Hindlimb muscle (tissue), 1 donor: Measurements from ENCODE around the gene EPHB1. TPM values are rescaled to one million over a fixed set of nuclear protein-coding genes. Genes with fewer than 3 reads are reported as not detected.
"Not testable (repeated sequence)": the region's sequence is repeated elsewhere in the genome, so short reads cannot be mapped to it uniquely, and the experiment has no call there.

Experiments
- DNase-seq: peaks from one replicate; pipeline ENCODE4 v3.0.0-alpha.2; 2013
- polyA plus RNA-seq: library from polyadenylated mRNA; unstranded; fragments of 120-200 nt; gene quantifications from one replicate; pipeline ENCODE4 v1.2.1, GENCODE V29; 2013; ENCODE audit not compliant: insufficient read length

EPHB1 gene
- polyA plus RNA-seq, 1 donor = 61.0 TPM

DNA sequence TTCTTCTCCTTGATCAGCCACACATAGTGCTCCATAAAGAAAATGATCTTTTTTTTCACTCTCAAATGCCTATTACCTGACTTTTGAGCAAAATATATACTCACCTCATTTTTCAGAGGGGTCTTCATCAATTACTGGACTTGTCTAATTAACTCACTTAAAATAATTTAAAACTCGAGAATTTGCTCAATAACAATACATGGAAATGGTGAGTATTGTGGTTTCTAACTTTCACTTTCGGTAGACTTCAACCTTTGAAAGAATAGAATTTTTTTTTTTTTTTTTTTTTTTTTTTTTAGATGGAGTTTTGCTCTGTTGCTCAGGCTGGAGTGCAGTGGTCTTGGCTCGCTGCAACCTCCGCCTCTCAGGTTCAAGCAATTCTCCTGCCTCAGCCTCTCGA is 17.7 kb upstream of the EPHB1 start:
- no peak for DNase-seq

DNA sequence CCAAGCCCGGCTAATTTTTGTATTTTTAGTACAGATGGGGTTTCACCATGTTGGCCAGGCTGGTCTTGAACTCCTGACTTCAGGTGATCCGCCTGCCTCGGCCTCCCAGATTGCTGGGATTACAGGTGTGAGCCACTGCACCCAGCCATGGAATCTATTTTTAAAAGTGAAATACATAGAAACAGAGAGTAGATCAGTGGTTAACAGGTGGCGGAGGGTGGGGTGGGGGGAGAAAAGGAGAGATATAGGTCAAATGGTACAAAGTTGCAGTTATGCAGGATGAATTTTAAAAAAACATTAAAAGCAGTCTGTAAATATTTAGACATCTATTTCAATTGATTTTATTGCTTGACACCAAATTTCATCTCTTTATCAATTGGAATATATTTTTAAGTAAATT is 6.8 kb upstream of the EPHB1 start:
- DNase-seq = not testable (repeated sequence)

DNA sequence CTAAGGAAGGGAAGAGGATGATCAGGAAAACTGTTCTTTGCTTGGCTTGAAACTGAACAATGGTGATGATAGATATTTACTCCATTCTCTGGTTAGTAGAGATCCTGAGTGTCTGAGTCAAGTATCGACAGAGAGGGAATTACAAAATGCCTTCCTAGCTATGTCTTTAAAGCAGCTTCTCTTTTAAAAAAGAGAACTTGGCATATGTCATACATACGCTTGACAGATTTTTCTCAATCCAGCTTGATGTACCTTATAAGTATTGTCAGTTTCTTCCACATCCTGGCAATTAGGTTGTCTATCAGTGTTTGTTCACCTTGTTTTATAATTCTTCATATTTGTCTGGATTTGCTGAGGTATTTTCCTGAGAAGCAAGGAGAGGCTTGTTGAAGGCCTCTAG is 5.0 kb upstream of the EPHB1 start:
- no peak for DNase-seq

DNA sequence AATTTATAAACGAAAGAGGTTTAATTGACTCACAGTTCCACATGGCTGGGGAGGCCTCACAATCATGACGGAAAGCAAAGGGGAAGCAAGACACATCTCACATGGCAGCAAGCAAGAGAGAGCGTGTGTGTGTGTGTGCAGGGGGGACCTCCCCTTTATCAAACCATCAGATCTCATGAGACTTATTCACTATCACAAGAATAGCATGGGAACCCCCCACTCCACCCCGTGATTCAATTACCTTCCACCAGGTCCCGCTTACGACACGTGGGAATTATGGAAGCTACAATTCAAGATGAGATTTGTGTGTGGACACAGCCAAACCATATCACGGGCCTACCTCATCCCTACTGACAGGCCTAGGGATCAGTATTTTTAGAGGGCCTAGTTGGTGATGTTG is 3.1 kb upstream of the EPHB1 start:
- DNase-seq = no peak

DNA sequence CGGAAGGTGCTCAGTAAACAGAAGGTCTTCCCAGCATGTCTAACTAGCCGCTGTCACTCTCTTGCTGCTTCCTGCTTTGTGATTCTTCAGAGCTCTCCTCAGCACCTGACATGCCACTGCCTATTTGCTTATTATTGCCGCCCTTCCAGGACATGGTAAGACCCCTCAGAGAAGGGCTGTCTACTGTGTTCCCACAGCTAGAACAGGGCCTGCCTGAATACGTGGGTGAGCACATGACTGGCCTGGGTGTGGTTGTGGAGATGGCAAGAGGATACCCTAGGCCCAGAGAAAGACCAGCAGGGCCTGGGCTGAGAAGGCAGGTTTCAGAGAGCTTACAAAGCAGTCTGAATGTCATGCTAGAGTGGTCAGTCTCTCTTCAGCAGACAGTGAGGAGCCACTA is 2.4 kb upstream of the EPHB1 start:
- no peak for DNase-seq

DNA sequence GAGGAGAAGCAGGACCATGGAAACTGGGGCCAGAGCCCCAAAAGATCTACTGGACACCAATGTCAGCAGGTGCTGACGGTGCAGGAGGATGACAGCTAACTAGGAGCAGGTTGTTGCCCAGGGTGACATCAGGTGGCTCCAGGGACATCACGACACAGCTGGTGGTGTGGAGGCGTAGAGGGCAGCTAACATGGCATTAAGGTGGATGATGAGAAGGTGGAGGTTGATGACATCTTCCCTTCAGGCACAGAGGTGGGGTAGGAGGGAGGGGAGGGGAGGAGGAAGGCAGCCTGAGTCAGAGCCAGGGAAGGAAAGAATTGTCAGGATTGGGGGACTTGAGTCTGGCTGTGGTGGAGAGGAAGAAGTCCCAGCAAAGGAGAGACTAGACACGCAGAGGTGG is 1.5 kb upstream of the EPHB1 start:
- DNase-seq = no peak

DNA sequence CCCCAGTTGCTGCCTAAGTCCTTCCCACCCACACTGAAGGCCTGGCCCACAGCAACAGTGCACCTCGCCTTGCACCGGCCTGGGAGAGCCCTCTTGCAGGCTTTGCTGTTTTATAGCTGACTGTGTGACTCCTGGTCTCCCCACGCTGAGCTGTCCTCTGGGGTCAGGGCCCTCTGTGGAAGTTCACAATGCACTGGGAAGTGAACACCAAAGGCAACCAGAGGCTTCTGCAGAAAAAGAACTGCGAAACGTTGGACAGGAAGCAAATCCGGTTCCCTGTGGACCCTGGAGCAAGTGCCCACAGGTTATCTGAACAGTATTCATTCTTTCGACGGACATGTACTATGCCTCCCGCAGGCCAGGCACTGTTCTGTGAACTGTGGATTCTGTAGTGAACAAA is 737 bp upstream of the EPHB1 start:
- no peak for DNase-seq

DNA sequence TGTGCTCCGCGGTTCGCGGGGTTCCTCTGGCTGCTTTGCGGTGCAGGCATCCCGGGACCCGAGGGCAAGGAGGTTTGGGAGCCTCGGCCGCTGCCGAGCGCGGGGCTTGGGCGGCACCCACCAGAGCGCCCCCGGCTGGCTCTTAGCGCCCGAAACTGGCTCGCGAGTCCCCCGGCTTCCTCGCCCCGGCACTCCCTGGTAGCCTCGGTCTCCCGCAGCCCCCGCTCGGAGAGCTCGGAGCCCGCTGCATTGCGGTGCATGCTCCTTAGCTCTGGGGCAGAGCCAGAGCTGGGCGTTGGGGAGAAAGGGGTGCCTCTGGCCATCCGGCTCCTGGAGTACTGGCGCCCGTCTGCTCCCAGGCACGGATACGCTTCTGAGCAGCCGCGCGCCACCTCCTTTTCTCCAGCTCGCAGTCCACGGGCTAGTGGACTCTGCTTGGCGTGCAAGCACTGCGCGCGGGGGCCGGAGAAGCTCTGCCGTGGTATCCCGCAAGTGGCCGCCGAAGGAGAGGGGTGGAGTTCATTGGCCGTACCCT is 753 bp downstream of the EPHB1 start:
- DNase-seq = peak; percentile 11

DNA sequence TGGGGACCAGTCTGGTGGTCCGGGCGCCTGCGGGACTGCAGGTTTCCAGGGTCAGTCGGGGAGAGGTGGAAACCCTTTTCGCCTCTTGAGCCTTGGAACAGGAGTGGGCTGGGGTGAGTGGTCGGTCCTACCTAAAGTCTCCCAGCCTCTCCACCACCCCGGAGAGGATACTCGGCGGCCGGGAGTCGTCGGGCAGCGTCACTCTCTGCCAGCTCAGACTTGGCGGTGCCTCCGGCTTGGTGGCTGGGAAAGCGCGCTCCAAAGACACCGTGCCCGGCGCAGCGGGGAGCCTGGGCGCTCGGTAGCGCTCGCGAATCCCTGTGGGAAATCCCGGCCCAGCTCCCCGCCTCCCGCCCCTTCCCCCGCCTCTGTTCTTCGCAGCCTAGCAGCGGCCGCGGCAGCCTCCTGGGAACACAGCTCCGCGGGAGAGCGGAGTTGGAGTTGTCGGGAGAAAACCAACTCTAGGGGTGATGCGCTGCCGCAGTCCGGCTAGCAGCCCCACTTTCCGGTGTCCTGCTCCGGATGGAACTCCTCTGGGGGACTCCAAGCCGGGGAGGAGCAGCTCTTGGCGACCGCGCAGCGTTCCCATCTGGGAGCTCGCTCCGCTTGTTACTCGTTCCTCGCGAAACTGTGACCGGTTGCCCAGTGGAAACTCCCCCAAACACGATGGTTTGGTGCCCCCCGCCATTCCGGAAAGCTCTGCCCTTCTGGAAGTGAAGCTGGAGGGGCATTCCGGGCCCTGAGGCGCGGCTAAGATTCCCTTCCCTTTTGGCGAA is 1.4 kb downstream of the EPHB1 start:
- peak; percentile 12 for DNase-seq

DNA sequence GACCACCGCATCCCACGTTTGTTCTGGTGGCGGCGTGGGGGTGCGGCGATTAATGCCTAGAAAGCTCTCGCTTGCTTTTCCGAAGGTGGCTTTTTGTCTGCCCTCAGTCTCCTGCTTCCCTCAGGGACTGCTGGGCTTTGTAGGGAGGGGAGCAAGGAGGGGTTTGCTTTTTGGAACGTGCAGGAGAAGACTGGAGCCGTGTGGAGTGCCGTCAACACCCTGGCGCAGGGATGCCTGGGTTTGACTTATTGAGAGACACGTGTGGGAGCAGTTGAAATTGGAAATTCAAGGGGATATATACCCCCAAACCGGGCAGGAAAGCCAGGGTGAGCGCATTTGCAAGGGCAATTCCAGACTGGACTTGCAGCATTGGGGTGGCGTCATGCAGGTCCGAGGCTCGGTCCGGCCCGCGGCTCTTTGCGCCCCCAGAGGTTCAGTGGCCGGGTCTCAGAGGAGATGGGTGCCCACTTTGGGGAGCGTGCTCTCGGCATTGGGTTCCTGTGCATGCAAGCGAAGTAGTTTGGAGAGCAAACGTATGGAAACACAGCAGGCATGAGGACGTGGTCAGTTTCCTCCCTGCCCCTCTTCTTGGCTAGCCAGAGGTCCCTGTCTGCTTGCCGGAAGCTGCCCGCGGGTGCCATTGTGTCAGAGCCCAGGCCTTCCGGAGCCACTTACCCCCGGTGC is 2.1 kb downstream of the EPHB1 start:
- DNase-seq = no peak

DNA sequence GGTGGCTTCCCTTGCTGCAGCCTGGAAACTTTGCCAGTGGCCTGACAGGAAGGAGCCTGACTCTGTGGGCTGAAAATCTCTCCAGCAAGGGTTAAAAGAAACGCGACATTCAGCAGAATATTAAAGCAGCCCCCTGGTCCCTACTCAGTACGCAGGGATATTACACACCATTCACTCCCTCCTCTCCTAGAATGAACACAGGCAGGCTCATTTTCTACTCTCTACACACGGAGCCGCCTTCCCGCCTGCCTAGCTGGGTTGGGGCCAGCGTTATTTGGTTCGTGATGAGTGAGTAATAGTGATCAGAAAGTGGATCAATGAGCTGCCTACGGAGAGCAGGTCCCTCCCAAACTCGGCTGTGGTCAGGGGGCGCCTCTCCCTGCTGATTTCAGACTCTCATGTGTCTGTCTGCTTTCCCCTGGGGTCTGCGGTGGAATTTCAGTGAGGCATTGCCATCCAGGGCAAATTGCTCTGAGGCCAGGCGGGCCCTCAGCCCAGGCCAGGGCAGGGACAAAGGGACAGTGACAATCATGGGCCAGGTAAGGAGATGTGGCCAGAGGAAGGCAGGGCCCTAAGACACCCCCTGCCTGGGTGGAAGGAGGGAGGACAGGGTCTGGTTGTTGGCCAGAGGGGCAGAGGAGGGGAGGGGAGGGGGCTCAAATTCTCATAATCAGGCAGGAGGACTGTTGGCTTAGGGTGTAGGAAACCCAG is 2.8 kb downstream of the EPHB1 start:
- DNase-seq = no peak

DNA sequence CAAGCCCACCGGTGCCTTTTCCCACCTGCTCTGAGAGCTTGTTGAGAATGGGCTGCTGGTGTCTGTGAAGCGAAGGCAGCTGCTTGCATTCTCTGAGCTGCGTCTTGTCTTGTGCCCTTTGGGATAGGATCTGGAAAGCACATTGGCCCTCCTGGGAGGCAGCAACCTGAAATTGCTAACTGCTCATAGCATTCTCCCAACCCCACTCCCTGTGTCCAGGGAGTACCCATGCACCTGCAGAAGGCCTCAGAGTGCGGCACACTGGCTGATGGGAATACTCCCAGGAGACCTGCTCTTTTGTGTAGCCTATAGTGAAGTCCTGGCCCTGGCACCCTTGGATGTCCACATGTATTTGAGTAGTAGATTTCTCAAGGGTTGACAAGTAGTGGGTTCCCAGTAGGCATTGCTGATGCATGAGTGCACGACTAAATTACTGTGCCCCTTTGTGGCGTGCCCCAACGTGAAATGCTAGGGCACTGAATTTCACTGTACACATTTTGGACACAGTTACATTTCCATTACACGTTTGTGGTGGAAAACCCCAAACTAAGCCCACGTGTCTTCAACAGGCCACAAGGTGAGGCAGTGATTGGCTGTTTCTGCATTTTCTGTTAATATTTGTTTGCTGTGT is 3.7 kb downstream of the EPHB1 start:
- DNase-seq = no peak

DNA sequence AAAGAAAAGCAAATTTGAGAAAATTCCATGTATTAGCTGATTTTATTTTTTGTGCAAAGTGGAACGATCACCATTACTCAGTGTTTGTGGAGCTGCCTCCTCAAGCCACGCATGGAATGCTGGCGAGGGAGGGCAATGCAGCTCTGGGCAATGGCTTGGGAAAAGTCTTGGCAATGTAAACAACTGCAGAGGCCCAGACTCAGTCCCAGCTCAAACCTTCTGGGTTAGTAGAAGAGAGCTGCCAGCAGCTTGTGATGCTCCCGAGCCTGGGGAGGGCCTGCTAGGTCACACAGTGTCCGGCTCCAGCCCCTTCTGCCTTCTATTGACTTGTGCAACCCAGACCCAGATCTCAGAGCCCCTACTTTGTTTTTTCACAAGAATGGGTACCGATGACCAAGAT is 4.3 kb downstream of the EPHB1 start:
- DNase-seq = no peak

DNA sequence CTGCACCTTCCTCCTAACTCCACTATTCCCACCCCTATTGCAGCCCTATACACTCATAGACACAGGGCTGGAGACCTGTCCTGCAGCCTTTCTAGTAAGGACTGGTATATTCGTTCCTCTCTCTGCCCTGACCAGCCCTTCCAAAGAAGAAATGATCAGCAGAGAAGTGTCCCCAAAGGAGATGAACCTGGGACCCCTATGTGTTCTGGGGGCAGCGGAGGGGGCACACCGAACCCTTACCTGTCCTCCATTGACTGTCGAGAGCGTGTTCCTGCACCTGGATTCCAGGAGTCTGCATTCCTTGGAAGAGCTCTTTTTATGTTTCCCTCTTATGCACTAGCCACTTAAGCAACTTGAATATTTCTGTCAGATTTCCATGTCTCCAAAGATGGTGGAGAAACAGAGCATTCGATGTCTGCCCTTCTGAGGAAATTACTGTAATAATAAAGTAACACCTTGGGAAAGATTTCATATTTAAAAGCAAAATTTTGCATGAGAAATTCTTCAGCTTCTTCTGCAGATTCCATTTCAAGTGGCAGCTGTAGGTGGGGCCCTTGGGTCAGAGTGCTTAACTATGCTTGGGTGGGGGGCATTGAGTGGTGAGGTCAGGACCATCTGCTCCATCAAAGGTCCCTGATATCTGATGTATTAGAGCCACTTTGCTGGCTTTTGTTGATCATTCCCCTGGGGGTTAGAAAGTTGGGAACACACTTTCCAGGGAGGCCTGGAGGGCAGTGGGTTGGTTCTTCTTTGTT is 6.3 kb downstream of the EPHB1 start:
- no peak for DNase-seq

DNA sequence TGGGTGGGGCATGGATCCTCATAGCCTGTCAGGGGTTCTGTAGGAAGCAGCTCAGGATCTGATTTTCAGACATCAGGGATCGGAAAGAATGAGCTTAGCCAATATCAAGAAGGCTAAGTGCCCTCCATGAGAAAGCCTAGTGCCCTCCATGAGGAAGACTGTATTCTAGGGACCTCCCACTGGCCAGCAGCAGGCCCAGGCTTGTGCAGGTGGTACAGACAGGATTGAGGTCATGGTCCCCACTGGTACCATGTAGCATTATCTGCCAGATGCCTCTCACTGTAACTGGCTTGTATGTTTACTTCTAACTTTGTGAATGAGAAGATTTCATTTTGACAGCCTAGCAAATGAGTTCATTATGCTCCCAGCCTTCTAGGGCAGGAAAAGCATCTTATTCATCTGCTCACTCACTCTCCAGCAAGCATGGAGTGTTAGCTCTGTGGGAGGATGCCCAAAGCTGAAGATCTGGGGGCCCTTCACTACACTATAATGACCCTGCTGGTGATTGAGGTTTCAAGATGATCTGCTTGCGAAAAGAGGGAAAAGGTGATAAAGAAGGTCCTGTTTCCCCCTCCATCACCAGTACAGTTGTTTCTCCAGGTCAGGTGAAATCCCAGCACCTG is 7.5 kb downstream of the EPHB1 start:
- no peak for DNase-seq

DNA sequence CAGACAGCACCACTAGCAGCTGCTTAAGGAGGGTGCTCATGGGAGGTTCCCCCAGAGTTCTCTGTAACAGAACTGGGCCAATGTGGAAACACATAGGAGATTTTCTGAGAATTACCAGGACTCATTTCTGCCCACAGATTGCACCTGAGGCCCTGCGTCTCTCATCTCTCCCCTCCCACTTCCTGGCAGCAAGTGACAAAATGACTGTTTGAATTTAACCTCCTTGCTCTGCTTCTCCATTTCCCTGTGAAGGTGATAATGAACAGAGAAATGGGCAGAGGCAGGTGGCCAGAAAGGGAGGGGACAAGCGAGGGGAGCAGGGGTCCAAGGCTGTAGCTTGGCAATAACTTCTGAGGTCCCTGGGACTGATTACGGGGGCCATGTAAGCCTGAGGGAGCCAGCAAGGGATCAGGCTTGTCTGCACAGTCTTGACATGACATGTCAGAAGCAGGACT is 8.0 kb downstream of the EPHB1 start:
- DNase-seq = no peak

DNA sequence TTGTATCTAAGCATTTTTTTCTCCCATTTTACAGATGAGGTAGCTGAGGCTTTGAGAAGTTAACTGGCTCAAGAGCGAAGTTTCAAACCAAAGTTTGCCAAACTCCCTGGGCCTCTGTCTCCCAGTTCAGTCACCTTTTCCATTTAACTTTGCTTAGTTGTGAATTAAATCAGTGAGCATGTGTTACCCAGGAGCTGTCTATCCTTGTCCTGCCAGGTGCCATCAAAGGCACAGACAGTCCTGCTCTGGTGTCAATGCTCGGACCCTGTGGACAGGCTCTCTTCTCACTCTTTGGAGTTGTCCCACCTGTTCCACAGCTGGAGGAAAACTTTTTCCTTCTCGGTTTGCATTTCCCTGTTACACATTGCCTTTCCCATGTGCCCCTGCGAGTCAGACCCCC is 8.6 kb downstream of the EPHB1 start:
- no peak for DNase-seq

DNA sequence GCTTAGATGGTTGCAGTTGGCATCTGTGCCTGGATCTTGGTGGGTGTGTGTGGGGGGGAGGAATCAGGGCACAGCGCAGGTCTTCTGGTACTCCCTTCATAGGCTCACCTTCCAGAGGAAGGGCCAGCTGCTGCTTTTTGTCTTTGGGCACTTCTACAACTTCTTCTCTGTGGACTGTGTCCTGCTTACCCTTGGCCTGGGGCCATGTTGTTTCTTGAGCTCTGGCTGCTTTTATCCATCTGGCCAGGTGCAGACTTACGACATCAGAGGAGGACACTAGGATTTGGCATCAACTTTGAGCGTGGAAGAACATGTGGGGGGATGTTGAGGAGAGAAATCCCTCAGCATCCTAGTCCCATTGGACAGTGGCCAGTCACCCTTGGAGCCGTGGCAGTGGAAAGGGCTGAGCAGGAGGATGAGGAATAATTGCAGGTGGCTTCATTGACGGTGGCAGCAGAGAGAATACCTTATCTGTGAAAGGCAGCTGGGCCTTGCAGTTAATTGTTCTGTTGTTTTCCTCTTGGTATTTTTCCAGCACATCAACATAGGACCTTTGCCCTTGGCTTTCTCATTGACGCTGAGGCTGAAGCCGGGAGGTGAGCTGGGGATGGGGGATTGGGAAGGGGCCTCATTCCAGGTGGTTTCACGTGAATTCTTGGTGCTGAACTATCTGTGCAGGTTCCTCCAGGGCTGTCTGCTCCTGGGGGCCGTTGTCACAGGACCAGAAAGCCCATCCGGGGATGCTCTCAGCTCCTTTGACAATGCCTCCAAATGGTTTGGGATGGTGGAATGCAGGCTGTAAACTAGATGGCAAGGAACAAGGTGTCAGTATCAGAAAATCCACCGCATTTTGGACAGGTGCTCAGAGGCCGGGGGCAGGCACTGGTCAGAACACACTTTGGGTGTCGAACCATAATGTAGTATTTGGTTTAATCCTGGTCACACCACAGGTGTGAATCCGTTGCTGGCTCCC is 9.7 kb downstream of the EPHB1 start:
- no peak for DNase-seq

DNA sequence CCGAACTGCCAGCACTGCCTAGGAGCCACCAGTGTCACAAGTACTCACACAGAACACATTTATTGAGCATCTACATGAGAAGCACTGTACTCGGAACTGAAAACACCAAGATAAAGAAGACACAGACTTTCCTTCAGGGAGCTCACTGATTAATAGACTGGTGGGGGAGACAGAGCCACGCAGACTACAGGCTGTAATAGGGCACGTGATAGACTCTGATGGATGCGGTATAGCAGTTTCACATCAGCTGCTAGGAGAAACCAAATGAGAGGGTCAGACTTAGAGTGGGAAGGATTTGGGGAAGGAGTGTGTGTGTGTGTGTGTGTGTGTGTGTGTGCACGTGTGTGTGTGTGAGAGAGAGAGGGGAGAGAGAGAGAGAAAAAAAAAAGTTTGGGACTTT is 12.1 kb downstream of the EPHB1 start:
- no peak for DNase-seq

DNA sequence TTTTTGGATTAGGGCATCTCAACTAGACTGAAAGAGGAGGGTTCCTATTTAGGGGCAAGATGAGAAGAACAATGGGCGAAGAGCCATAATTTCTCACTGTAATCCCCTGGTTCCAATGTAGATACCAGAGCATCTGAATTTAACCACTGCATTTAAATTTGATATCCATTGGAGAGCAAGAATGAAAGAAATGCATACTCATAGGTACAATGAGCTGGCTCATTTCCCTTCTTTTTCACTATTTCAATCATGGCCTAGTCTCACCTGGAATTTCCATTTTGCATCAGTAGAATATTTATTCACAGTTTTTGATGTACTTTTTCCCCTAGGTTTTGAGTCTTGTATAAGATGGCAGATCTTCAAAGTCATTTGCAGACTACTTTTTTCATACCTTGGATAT is 13.8 kb downstream of the EPHB1 start:
- no peak for DNase-seq
